GM23338 (cell line): Measurements from ENCODE around the gene BPIFB6.

Experiments
- CTCF ChIP-seq, 2 experiments: fragments of 200-600 bp in 1 of 2; sonication (generic) in 1 of 2; conservative IDR thresholded peaks; 2 replicates each; pipeline versions ENCODE4 v1.5.1 to v1.6.1; 2016 to 2017; ENCODE audit warnings: antibody characterized with exemption in 2 of 2, low read depth in 2 of 2, mild to moderate bottlenecking in 2 of 2, moderate library complexity in 1 of 2
- ETS1 ChIP-seq: IDR thresholded peaks from 2 replicates; pipeline ENCODE4 v1.6.1; 2016; ENCODE audit warnings: antibody characterized with exemption
- EZH2 ChIP-seq: fragments of 200-600 bp; sonication (generic); IDR thresholded peaks from one replicate; pipeline ENCODE4 v1.8.0; 2017; ENCODE audit warnings: antibody characterized with exemption, mild to moderate bottlenecking, low read depth; ENCODE audit not compliant: unreplicated experiment
- JUNB ChIP-seq: IDR thresholded peaks from one replicate; pipeline ENCODE4 v1.6.1; 2016; ENCODE audit warnings: antibody characterized with exemption; ENCODE audit not compliant: unreplicated experiment
- POLR2AphosphoS5 ChIP-seq: IDR thresholded peaks from 2 replicates; pipeline ENCODE4 v1.6.1; 2016; ENCODE audit warnings: antibody characterized with exemption, low read depth
- STAT1 ChIP-seq: IDR thresholded peaks from one replicate; pipeline ENCODE4 v1.6.1; 2016; ENCODE audit warnings: antibody characterized with exemption; ENCODE audit not compliant: unreplicated experiment
- ZNF462 ChIP-seq: fragments of 250-450 bp; sonication (Bioruptor Pico); IDR thresholded peaks from 2 replicates; pipeline ENCODE4 v1.5.0; 2020; ENCODE audit warnings: mild to moderate bottlenecking, moderate library complexity

GRCh38 chr20:33010674-33011449 lies 20.6 kb upstream of the BPIFB6 start:
- no peak for TF ChIP-seq POLR2AphosphoS5
- no peak for TF ChIP-seq STAT1
- no peak for TF ChIP-seq CTCF (conservative IDR thresholded peaks at IDR 0.05; ENCODE audit: low read depth in 2 of 2)
- no peak for TF ChIP-seq ZNF462 (CRISPR knock-in tag)
- no peak for TF ChIP-seq ETS1
- no peak for TF ChIP-seq JUNB
- TF ChIP-seq EZH2, result no peak
